OCI-LY3 (cell line): ENCODE data around the gene IL18RAP.

Source experiments
- H2AFZ ChIP-seq: fragments of 200-600, 300-600 bp; shearing (Covaris generic); 2 replicates; pipeline ENCODE4 v1.6.0; 2014; ENCODE audit warnings: antibody characterized with exemption, low read depth, low read length
- H3K27ac ChIP-seq: fragments of 200-600, 300-600 bp; sonication (generic); 2 replicates; pipeline ENCODE4 v1.5.1; 2014; ENCODE audit warnings: mild to moderate bottlenecking, low read length, moderate library complexity, mixed read lengths
- H3K27me3 ChIP-seq: fragments of 200-600, 300-600 bp; sonication (generic); 2 replicates; pipeline ENCODE4 v1.6.1; 2014; ENCODE audit warnings: low read depth, low read length, mixed read lengths
- H3K36me3 ChIP-seq: fragments of 200-600, 300-600 bp; sonication (generic); replicated peaks from 2 replicates; pipeline ENCODE3; 2014; ENCODE audit warnings: low read depth, low read length, mixed read lengths
- H3K4me1 ChIP-seq: fragments of 300-600, 200-600 bp; sonication (generic); 2 replicates; pipeline ENCODE4 v1.6.1; 2014; ENCODE audit warnings: low read length, mixed read lengths
- H3K4me2 ChIP-seq: fragments of 200-600, 300-600 bp; sonication (generic); 2 replicates; pipeline ENCODE4 v1.6.1; 2014; ENCODE audit warnings: low read length, mixed read lengths
- H3K4me3 ChIP-seq: fragments of 300-600, 200-600 bp; sonication (generic); 2 replicates; pipeline ENCODE4 v1.5.1; 2014; ENCODE audit warnings: antibody characterized with exemption, mild to moderate bottlenecking, low read length, moderate library complexity
- H3K79me2 ChIP-seq: fragments of 300-600, 200-600 bp; shearing (Covaris generic); 2 replicates; pipeline ENCODE4 v1.6.1; 2014; ENCODE audit warnings: mild to moderate bottlenecking, low read length, mixed read lengths
- H3K9ac ChIP-seq: fragments of 300-600, 200-600 bp; shearing (Covaris generic); 2 replicates; pipeline ENCODE4 v1.6.0; 2014; ENCODE audit warnings: mild to moderate bottlenecking, low read length, moderate library complexity
- H3K9me3 ChIP-seq: fragments of 200-600, 300-600 bp; shearing (Covaris generic); 2 replicates; pipeline ENCODE4 v1.6.1; 2014; ENCODE audit warnings: low read length, mixed read lengths; ENCODE audit not compliant: insufficient read depth
- H4K20me1 ChIP-seq: fragments of 200-600, 300-600 bp; sonication (generic); 2 replicates; pipeline ENCODE4 v1.6.1; 2016; ENCODE audit warnings: low read length, mixed read lengths; ENCODE audit not compliant: insufficient read depth
- CTCF ChIP-seq: fragments of 200-600, 300-600 bp; sonication (generic); IDR thresholded peaks from 2 replicates; pipeline ENCODE4 v1.5.1; 2014; ENCODE audit warnings: antibody characterized with exemption, low read length, low read depth
- EZH2phosphoT487 ChIP-seq: fragments of 200-600 bp; shearing (Covaris generic); IDR thresholded peaks from 2 replicates; pipeline ENCODE4 v1.6.1; 2018; ENCODE audit warnings: antibody characterized with exemption, mixed run types, low read depth

IL18RAP gene

GRCh38 chr2:102449370-102449974, 26.5 kb downstream of the IL18RAP start:
- no peaks in the 10 kb centered on the region for H3K4me1 ChIP-seq
- no peak overlapping the region for H2AFZ ChIP-seq
- no peak overlapping the region for H3K27ac ChIP-seq
- H3K36me3 ChIP-seq = no peaks in the 10 kb centered on the region
- no peak overlapping the region for H3K4me2 ChIP-seq
- H3K9me3 ChIP-seq = no peaks in the 10 kb centered on the region
- H3K9ac ChIP-seq = no peak overlapping the region
- no peaks in the 10 kb centered on the region for H3K79me2 ChIP-seq
- TF ChIP-seq EZH2phosphoT487 (no peak), CTCF (peak; percentile 88)
- H3K27me3 ChIP-seq = no peaks in the 10 kb centered on the region
- H4K20me1 ChIP-seq = no peaks in the 10 kb centered on the region
- H3K4me3 ChIP-seq = no peak overlapping the region

GRCh38 chr2:102451968-102452367, 29.0 kb downstream of the IL18RAP start:
- H3K9me3 ChIP-seq = peaks cover 6% of the 10 kb centered on the region; the same call in 1 of the 2 replicates
- no peaks in the 10 kb centered on the region for H3K36me3 ChIP-seq
- no peak overlapping the region for H3K4me2 ChIP-seq
- TF ChIP-seq CTCF = 0 out of 2 replicates have a peak, but pooled peaks have one; percentile 10
- no peak for TF ChIP-seq EZH2phosphoT487
- H2AFZ ChIP-seq = no peak overlapping the region
- H4K20me1 ChIP-seq = no peaks in the 10 kb centered on the region
- H3K79me2 ChIP-seq = no peaks in the 10 kb centered on the region
- H3K9ac ChIP-seq = no peak overlapping the region
- no peaks in the 10 kb centered on the region for H3K27me3 ChIP-seq
- no peaks in the 10 kb centered on the region for H3K4me1 ChIP-seq
- H3K27ac ChIP-seq = no peak overlapping the region
- H3K4me3 ChIP-seq = no peak overlapping the region

DNA sequence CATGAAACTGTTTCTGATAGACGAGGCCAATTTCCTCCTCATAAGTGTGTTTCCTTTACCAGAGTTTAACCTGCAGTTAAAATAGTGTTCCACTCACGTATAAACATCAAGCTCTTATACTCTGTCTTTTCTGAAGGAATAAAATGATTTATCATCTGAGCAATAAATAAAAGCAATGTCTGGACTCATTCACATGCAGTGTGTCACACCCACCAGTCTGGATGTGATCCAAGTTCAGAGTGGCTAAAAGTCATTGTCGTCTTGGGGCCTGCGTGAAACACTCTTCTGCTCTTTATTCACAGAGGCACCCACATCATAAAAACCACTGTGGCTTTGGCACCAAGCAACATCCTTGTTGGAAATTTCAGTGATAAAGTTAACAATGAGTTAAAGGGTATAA, 30.5 kb downstream of the IL18RAP start:
- Histone ChIP-seq H3K4me1 (no peaks in the 10 kb centered on the region), H3K9me3 (peaks cover 6% of the 10 kb centered on the region; the same call in 1 of the 2 replicates), H3K9ac (no peak overlapping the region), H3K36me3 (no peaks in the 10 kb centered on the region), H3K27ac (no peak overlapping the region), H3K79me2 (no peaks in the 10 kb centered on the region), H4K20me1 (no peaks in the 10 kb centered on the region), H3K4me3 (no peak overlapping the region), H2AFZ (no peak overlapping the region), H3K4me2 (no peak overlapping the region), H3K27me3 (no peaks in the 10 kb centered on the region)
- TF ChIP-seq EZH2phosphoT487 = no peak
- TF ChIP-seq CTCF = no peak

DNA sequence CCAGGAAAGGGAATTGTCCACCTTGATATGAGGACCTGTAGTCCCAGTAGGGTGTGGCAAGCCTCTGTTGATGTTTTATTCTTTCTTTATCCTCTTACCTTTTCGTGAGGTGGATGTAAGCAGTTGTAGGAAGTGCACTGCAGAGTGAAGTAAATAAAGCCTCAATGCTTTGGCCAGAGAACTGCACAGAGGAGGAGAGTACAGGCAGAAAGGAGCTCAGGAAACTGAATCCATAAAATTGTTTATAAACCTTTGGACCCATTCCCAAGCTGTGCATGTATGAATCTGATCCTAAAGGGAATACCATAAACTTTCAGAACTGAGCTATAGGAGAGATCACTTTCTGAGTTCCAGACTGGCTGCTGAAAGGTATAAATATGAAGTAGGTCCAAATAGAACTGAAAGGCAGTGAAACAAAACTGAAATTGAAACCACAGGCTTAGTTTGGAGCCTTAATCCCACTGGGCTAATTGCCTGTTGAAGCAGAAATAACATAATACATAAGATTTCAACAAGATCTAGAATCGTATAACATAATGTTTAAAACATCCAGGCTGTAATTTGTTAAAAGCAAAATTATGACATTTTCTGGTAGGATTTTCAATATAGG, 32.2 kb downstream of the IL18RAP start:
- Histone ChIP-seq H3K9me3 (peaks cover 6% of the 10 kb centered on the region; the same call in 1 of the 2 replicates), H3K4me1 (no peaks in the 10 kb centered on the region), H3K4me3 (no peak overlapping the region), H4K20me1 (no peaks in the 10 kb centered on the region), H3K9ac (no peak overlapping the region), H2AFZ (no peak overlapping the region), H3K79me2 (no peaks in the 10 kb centered on the region), H3K27me3 (no peaks in the 10 kb centered on the region), H3K27ac (no peak overlapping the region), H3K4me2 (no peak overlapping the region), H3K36me3 (no peaks in the 10 kb centered on the region)
- TF ChIP-seq CTCF (no peak), EZH2phosphoT487 (no peak)
